Tibial nerve (tissue), 4 donors: ENCODE measurements around the gene ADAMTS2. TPM values are rescaled to one million over a fixed set of nuclear protein-coding genes. Genes with fewer than 3 reads are reported as not detected.

Experiments
- DNase-seq, 2 donors: peaks; one replicate each; pipeline ENCODE4 v3.0.0-alpha.2; 2019; ENCODE audit warnings: low spot score in 2 of 2
- H3K27ac ChIP-seq, 4 donors: fragments of 200-600 bp; sonication (generic) in 3 of 4; one replicate each; pipeline ENCODE4 v1.5.1; 2017 to 2019; ENCODE audit warnings: mild to moderate bottlenecking in 1 of 4
- H3K27me3 ChIP-seq, 2 donors: fragments of 200-600 bp; sonication (generic) in 1 of 2; one replicate each; pipeline versions ENCODE4 v1.5.1 to v1.6.0; 2017 to 2019
- H3K36me3 ChIP-seq, 3 donors: fragments of 200-600 bp; sonication (generic); one replicate each; pipeline ENCODE4 v1.5.1; 2018 to 2019
- H3K4me1 ChIP-seq, 4 donors: fragments of 200-600 bp; sonication (generic) in 3 of 4; one replicate each; pipeline ENCODE4 v1.5.1; 2017 to 2019
- H3K4me3 ChIP-seq, 4 donors: fragments of 200-600 bp; sonication (generic) in 3 of 4; one replicate each; pipeline ENCODE4 v1.5.1; 2017 to 2019; ENCODE audit warnings: mild to moderate bottlenecking in 1 of 4, moderate library complexity in 1 of 4
- H3K9me3 ChIP-seq, 4 donors: fragments of 200-600 bp; sonication (generic) in 3 of 4; one replicate each; pipeline ENCODE4 v1.5.1; 2017 to 2019
- EP300 ChIP-seq, 2 donors: sonication (generic); formaldehyde crosslinking; IDR thresholded peaks; one replicate each; pipeline ENCODE4 v1.6.1; 2017; ENCODE audit warnings: antibody characterized with exemption in 2 of 2, mild to moderate bottlenecking in 1 of 2
- POLR2A ChIP-seq, 2 donors: fragments of 450-650 bp; IDR thresholded peaks; one replicate each; pipeline ENCODE4 v1.6.1; 2017; ENCODE audit warnings: antibody characterized with exemption in 2 of 2, mild to moderate bottlenecking in 2 of 2, moderate library complexity in 2 of 2
- WGBS, 2 donors: methylation state at CpG; one replicate each; pipeline ENCODE4 v1.1.5; 2018; 5-methylcytosine and 5-hydroxymethylcytosine counted together
- total RNA-seq, 4 donors: library from RNA; depleted of rRNA; stranded (reverse); fragments of >200 nt; gene quantifications; one replicate each; pipeline ENCODE4 v1.1.0, GENCODE V29; 2016
- TF ChIP-seq, protein P1 (sequence below), 5 experiments: fragments of 200-600 bp in 3 of 5; fragments of 450-650 bp in 2 of 5; sonication (generic) in 3 of 5; IDR thresholded peaks; one replicate each; pipeline ENCODE4 v1.5.1; 2016 to 2019; ENCODE audit warnings: antibody characterized with exemption in 5 of 5, mild to moderate bottlenecking in 3 of 5, moderate library complexity in 2 of 5

ADAMTS2 gene
- total RNA-seq, 4 donors from 2014 or later, result 23.2 to 58.8 (median 47.2) TPM

DNA sequence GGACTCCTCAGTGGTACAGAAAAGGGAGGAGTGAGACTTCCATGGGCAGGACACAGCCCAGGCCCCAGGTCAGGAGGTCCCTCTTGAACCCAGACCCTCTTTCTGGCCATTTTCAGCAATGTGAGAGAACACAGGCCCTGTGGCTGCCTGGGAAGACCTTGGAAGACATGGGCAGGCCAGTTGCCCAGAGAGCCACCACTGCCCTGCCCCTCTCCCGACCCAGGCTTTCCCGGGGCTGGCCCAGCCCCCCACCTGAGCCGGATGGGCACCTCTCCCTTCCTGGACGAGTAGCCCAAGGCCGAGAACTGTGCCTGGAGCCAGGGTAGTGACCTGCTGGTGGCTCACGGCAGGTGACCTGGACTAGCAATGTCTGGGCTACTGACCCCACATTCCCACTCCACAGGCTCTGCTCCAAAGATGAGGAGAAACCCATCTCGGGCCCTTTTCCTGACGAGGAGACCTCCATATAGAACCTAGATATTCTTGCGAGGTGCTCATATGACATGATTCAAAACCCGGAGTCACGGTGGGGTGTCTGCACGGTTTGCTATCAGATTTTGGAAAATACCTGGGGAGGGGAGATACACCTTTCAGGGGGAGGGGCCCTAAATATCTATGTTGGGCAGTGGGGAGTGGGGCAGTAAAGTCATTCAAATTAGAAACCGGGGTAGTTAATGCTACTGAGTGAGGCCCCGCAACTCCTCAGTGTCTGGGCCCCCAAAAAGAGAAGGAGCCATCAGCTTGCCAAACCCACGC is 225.7 kb downstream of the ADAMTS2 start:
- no peak overlapping the region for H3K27ac ChIP-seq
- H3K9me3 ChIP-seq, result peaks cover 0 to 73% (median 2%) of the 10 kb centered on the region in 4 donors
- no peak for TF ChIP-seq POLR2A (IDR thresholded peaks at IDR 0.05)
- TF ChIP-seq, protein P1, sequence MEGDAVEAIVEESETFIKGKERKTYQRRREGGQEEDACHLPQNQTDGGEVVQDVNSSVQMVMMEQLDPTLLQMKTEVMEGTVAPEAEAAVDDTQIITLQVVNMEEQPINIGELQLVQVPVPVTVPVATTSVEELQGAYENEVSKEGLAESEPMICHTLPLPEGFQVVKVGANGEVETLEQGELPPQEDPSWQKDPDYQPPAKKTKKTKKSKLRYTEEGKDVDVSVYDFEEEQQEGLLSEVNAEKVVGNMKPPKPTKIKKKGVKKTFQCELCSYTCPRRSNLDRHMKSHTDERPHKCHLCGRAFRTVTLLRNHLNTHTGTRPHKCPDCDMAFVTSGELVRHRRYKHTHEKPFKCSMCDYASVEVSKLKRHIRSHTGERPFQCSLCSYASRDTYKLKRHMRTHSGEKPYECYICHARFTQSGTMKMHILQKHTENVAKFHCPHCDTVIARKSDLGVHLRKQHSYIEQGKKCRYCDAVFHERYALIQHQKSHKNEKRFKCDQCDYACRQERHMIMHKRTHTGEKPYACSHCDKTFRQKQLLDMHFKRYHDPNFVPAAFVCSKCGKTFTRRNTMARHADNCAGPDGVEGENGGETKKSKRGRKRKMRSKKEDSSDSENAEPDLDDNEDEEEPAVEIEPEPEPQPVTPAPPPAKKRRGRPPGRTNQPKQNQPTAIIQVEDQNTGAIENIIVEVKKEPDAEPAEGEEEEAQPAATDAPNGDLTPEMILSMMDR (IDR thresholded peaks at IDR 0.05), result no peak
- no peak for TF ChIP-seq EP300 (IDR thresholded peaks at IDR 0.05)
- no peak for DNase-seq
- no peaks in the 10 kb centered on the region for H3K4me1 ChIP-seq
- no peaks in the 10 kb centered on the region for H3K27me3 ChIP-seq
- no peak overlapping the region for H3K4me3 ChIP-seq
- H3K36me3 ChIP-seq, result peaks cover 0 to 87% (median 0%) of the 10 kb centered on the region in 3 donors
- 95 to 96% methylated on average over 12 to 15 of the region's 15 CpGs for WGBS, 2 donors

DNA sequence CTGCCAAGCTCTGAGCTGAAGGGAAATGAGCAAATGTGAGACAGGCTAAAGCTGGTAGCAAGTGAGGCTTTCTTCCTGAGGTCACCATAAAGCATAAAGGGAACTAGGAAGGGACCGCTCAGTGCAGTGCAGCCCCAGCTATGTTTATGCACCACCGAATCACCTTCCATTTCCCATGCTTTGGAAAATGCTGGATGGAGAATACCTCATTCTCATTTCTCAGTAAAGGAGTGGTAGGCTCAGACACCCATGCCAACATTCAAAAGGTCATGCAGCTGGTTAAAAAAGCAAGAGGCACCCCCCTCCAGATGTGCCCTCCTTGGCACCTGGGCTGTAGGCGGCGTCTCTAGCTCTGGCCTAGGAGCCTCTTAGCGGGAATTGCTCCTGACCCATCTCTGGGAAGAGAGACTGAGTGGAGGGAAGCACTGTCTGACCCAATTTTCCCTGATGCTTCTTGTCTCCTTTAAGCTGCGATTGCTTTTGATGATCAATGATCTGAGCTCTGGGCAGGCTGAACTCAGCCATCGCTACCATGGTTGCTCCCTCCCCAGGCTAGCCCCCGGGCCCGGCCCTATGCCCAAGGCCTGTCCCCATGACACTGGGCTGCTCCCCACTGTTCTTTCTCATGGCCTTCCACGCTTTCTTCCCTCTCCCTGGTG is 226.4 kb downstream of the ADAMTS2 start:
- TF ChIP-seq, protein P1 (IDR thresholded peaks at IDR 0.05), result no peak
- TF ChIP-seq EP300 (IDR thresholded peaks at IDR 0.05) (no peak), POLR2A (IDR thresholded peaks at IDR 0.05) (no peak)
- H3K9me3 ChIP-seq, result peaks cover 0 to 80% (median 6%) of the 10 kb centered on the region in 4 donors
- H3K4me3 ChIP-seq, result no peak overlapping the region
- no peak overlapping the region for H3K27ac ChIP-seq
- H3K27me3 ChIP-seq, result no peaks in the 10 kb centered on the region
- 90 to 92% methylated on average over 10 of the region's 10 CpGs for WGBS, 2 donors
- DNase-seq, result no peak
- H3K4me1 ChIP-seq, result no peaks in the 10 kb centered on the region
- H3K36me3 ChIP-seq, result peaks cover 0 to 87% (median 0%) of the 10 kb centered on the region in 3 donors

DNA sequence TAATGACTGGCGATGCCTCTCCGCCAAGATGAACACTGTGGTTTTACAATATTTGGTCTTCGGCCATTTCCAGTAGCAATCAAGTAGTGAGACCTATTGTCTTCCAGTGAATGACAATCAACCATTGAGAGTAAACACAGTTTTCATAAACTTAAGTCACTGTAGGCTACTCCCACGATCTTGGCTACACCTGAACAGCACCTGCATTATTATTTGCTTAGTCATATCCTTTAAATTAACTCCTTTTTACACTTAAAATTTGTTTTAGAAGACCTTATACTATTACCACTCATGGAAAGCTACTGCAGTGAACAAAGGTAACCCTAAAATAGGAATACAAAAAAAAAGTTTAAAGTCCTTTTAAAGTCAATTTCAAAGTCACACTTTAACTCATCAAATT is 226.9 kb downstream of the ADAMTS2 start:
- WGBS, 2 donors, result 88 to 95% methylated on average over 4 of the region's 4 CpGs
- Histone ChIP-seq H3K27me3 (no peaks in the 10 kb centered on the region), H3K4me3 (no peak overlapping the region), H3K27ac (no peak overlapping the region), H3K4me1 (no peaks in the 10 kb centered on the region), H3K36me3 (peaks cover 0 to 87% (median 0%) of the 10 kb centered on the region in 3 donors), H3K9me3 (peaks cover 0 to 85% (median 7%) of the 10 kb centered on the region in 4 donors)
- DNase-seq, result no peak
- TF ChIP-seq EP300 (IDR thresholded peaks at IDR 0.05) (no peak), POLR2A (IDR thresholded peaks at IDR 0.05) (no peak)
- TF ChIP-seq, protein P1 (IDR thresholded peaks at IDR 0.05), result no peak

DNA sequence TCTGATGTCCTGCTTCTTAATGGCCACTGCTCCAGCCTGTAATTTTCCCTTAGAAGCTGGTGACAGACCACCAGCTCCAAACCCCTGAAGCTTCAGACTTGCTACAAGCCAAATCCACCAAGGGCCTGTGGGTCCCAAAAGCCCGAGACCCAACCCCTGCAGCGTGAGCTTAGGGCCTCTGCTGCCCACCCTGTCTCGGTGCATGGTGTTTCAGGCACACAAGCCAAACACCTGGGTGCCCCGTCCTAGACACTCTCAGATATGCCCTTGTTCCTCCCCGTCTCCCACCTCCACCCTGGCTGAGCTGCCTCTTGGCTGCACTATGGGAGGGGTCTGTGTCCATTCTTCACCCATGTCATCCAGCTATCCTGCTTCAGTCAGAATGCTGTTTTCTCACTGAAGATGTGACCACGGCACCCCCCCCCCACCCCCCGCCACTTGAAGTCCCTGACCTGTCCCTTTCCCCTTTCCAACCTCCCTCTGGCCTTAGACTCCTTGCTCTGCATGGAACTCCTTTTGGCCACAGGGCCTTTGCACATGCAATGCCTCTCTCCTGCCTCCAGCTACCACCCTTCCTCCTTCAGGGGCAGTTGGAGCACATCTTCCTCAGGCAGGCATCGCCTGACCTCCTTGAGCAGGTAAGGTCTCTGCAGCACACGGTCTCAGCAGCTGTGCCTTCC is 229.3 kb downstream of the ADAMTS2 start:
- TF ChIP-seq, protein P1 (IDR thresholded peaks at IDR 0.05), result no peak

More for the DNA sequence above, 229.3 kb downstream of the ADAMTS2 start:
- H3K27me3 ChIP-seq, result no peaks in the 10 kb centered on the region
- no peak for DNase-seq
- H3K4me3 ChIP-seq, result no peak overlapping the region
- peaks cover 0 to 73% (median 0%) of the 10 kb centered on the region in 3 donors for H3K36me3 ChIP-seq
- peaks cover 0 to 85% (median 18%) of the 10 kb centered on the region in 4 donors for H3K9me3 ChIP-seq
- H3K4me1 ChIP-seq, result no peaks in the 10 kb centered on the region
- no peak overlapping the region for H3K27ac ChIP-seq
- WGBS, 2 donors, result 88 to 91% methylated on average over 9 of the region's 9 CpGs
